Hematopoietic multipotent progenitor cell treated with erythropoietin and hydrocortisone succinate and interleukin-3 and kit ligand, for 4 days (in vitro differentiated cells): ENCODE measurements around the gene VARS1.
A peak's percentile ranks its signal among the peaks of the same experiment; 100 is the strongest.
"Not testable (repeated sequence)": the region's sequence is repeated elsewhere in the genome, so short reads cannot be mapped to it uniquely, and the experiment has no call there.

Experiments used
- DNase-seq: peaks from one replicate; pipeline ENCODE4 v3.0.0-alpha.2; 2015

VARS1 gene

DNA sequence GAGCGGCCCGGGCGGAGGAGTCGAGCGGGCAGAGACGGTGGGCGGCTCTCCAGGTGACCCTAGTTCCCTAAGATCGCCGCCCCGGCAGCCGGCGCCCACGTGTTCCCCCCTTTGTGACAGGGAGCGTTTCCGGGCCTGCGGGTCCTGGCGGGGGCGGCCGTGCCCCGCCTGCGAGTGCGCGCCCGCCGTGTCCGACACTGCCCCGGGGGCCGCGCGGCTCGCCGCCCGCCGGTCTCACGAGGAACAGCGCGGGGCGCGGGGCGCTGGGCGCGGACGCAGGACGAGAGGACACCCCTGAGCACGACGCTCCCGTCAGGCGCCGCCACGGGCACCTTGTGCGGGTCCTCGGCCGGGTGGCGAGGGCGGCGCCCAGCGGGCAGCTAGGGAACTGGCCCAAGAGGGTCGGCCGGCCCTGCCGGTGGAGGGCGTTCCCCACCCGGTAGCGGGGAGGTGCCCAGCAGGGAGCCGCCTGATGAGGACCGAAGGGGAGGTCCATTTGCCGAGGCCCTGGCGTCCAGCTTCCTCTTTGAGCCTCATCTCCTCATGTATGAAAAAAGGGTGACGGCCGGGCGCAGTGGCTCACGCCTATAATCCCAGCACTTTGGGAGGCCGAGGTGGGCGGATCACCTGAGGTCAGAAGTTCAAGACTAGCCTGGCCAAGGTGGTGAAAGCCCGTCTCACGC is at the start of gene VARS1:
TSS of gene VARS1 (minus strand) at position 137 of the 683 bp plus-strand sequence. CDS start 535 bp downstream, outside the sequence.
- DNase-seq = peak; percentile 97

DNA sequence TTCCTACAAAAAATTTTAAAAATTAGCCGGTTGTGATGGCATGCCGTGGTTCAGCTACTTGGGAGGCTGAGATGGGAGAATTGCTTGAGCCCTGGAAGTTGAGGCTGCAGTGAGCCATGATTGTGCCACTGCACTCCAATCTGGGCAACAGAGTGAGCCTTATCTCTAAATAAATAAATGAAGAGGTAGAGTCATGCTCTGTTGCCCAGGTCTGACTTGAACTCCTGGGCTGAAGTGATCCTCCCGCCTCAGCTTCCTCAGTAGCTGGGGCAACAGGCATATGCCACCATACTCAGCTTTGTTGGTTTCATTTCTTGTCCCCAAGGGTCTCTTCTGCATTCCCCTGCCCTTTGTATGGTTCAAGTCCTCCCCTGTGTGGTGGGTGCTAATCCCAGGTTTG is 49.0 kb upstream of the VARS1 start:
- no peak for DNase-seq

DNA sequence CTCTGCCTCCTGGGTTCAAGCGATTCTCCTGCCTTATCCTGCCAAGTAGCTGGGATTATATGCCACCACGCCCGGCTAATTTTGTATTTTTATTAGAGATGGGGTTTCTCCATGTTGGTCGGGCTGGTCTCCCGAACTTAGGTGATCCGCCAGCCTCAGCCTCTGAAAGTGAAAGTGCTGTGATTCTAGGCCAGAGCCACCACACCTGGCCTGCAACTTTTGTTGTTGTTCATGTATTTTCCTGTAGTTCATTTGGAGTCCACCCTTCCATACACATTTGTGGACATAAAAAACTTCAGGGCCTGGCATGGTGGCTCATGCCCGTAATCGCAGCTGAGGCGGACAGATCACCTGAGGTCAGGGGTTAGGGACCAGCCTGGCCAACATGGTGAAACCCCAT is 46.5 kb upstream of the VARS1 start:
- no peak for DNase-seq

- not testable (repeated sequence) for DNase-seq
Observed at GRCh38 chr6:31839779-31840126, 44.2 kb upstream of the VARS1 start.

- DNase-seq = no peak
Observed at GRCh38 chr6:31838968-31839367, 43.4 kb upstream of the VARS1 start.

- not testable (repeated sequence) for DNase-seq
Observed at GRCh38 chr6:31838114-31838553, 42.6 kb upstream of the VARS1 start.

DNA sequence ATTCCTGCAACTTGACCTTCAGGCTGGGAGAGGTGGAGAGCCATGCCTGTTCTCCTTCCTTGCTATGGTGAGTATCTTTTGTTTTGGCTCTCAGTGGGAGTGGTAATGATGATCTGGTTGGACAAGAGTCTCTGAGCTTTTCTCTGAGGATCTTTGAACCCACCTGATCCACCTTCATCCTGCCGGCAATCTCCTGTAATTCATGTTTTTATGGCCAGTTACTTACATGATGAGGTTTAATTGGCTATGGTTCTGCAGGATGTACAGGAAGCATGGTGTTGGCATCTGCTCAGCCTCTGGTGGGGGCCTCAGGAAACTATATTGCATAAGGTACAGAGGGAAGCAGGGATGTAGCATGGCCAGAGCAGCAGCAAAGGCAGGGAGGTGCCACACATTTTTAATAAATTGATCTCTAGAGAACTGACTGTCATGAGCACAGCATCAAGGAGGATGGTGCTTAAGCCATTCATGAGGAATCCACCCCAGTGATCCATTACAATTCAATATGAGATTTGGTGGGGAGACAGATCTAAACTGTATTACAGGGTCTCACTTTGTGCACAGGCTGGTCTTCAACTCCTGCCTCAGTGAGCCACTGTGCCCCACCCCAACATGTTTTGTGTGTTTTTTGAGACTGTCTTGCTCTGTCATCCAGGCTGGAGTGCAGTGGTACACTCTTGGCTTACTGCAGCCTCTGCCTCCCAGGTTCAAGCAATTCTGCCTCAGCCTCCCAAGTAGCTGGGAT is 42.0 kb upstream of the VARS1 start:
- peak; percentile 43 for DNase-seq

DNA sequence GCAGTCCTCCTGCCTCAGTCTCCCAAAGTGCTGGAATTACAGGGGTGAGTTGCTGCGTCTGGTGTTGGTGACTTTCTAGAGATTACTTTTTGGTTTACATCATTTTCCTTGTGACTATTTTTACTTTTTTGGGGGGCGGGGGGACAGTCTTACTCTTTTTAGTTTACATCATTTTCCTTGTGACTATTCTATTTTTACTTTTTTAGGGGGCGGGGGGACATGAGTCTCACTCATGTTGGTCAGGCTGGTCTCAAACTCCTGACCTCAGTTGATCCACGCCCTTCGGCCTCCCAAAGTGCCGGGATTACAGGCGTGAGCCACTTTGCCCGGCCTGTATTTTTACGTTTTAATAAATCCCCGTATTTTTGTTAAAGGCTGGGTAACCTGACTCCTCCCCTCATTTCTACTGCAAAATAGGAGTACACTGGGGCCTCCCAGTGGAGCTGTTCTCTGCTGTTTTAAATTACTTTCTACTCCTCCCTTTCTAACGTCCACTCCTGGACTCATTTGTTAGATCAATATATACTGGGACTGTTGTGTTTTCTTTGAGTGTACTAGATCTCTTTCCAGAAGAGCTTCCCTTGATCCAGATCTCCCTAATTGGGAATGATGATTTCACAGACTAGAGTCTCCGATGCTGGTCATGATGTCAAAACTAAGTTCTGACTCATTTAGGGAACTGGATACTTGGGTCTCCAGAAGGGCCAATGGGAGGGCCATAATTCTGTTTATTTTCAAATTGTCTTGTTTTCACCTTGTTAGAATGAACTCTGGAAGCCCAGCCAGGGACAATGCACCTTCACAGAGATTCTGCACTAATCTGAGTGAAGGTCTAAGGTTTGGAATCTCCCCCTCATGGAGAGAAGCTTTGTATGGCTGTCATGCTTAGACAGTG is 41.2 kb upstream of the VARS1 start:
- DNase-seq = peak; percentile 52

DNA sequence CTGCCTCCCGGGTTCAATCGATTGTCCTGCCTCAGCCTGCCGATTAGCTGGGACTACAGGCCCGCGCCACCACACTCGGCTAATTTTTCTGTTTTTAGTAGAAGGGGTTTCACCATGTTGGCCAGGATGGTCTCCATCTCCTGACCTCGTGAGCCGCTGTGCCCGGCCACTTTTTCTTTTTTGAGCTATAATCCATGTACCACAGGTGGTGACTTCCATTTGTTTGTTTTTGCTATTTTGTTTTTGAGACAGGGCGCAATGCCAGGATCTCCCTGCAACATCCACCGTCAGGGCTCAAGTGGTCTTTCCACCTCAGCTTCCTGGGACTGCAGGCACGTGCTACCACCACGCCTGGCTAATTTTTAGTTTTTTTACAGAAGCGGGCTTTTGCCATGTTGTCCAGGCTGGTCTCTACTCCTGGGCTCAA is 40.5 kb upstream of the VARS1 start:
- DNase-seq = no peak

GRCh38 chr6:31834367-31835250 is 39.1 kb upstream of the VARS1 start:
- peak; percentile 94 for DNase-seq

DNA sequence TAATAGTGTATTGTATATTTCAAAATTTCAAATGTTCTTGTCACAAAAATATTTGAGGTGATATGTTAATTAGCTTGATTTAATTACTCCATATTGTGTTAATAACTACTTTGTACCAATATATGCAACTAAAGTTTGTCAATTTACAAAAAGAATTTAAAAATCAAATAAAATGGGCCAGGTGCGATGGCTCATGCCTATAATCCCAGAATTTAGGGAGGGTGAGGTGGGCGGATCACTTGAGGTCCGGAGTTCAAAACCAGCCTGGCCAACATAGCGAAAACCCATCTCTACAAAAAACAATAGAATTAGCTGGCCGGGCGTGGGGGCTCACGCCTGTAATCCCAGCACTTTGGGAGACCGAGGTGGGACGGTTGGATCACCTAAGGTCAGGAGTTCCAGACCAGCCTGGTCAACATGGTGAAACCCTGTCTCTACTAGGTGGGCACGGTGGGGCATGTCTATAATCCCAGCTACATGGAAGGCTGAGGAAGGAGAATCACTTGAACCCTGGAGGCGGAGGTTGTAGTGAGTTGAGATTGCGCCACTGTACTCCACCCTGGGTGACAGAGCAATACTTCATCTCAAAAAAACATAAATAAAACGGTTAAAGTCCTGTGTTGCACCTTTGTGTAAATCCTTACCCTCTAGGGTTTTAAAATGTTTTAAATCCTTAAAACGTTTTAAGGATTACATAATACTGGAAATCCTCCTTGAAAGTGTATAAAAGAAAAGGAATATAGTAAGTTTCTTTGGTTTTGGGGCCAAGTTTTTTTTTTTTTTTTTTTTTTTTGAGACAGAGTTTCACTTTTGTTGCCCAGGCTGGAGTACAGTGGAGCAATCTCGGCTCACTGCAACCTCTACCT is 36.0 kb upstream of the VARS1 start:
- peak; percentile 39 for DNase-seq

DNA sequence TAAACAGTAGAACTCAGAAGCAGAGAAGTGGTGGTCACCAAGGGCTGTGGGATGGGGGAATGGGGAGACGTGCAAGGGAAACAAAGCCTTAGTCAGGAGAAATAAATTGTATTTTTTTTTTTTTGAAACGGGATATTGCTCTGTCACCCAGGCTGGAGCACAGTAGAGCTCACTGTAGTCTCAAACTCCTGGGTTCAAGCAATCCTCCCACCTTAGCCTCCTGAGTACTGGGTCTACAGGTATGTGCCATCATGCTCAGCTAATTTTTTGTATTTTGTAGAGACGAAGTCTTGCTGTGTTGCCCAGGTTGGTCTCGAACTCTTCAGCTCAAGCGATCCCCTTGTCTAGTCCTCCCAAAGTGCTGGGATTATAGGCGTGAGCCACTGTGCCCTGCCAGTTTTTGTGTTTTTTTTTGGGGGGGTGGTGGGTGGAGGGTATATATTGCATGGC is 35.4 kb upstream of the VARS1 start:
- DNase-seq = no peak

- DNase-seq = peak; percentile 88
Observed at GRCh38 chr6:31829633-31830283, 34.2 kb upstream of the VARS1 start.

- DNase-seq = peak; percentile 100
Observed at GRCh38 chr6:31827286-31828079, 31.9 kb upstream of the VARS1 start, which contains the start of gene HSPA1B. TSS of gene HSPA1B (plus strand) at chr6:31827738. CDS start at chr6:31827951, 213 bp downstream.

DNA sequence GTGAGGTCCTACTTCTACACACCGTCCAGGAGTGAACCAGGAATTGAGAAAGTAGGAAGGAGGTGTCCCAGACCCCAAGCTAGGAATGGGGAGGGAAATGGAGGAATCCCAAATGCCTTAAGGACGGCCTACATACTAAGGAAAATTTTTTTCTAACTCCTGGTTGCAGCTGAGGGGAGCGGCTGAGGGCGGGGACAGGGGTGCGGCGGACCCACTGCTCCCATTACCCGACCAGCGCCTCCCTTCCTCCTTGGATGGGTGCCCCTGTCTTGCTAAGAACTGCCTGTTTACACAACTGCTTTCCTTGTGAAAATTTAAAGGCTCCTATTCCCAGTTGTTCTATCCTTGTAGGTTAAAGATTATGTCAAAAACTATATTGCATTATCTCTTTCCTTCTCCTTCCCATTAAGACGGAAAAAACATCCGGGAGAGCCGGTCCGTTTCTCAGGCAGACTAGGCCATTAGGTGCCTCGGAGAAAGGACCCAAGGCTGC is 31.3 kb upstream of the VARS1 start:
- DNase-seq = peak; percentile 89

DNA sequence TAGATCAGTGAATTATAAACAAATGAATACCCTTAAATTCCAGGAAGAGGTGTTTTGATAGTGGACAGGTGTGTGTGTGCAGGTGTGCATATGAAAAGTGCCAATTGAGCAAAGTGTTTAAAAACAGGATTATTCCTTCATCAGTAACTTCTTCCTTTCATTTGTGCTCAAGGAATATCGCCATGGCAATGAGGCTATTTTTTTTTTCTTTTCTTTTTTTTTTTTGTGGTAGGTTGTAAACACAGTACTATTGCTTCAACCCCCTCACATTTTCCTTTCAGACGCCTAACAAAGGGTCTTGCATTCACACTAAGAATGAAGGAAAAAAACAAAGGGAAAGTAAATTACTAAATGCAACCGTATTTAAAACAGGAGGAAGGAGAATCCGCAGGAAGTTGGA is 30.0 kb upstream of the VARS1 start:
- DNase-seq = no peak

- DNase-seq = peak; percentile 48
Observed at GRCh38 chr6:31823592-31824196, 28.1 kb upstream of the VARS1 start.

- DNase-seq = peak; percentile 95
Observed at GRCh38 chr6:31822036-31822821, 26.7 kb upstream of the VARS1 start.
